ENCODE measurements around the gene SLC43A1. TPM values are rescaled to one million over a fixed set of nuclear protein-coding genes. Genes with fewer than 3 reads are reported as not detected.

Gene SLC43A1
- total RNA-seq, 1 donor from 2014 or later, result 13.2 TPM

DNA sequence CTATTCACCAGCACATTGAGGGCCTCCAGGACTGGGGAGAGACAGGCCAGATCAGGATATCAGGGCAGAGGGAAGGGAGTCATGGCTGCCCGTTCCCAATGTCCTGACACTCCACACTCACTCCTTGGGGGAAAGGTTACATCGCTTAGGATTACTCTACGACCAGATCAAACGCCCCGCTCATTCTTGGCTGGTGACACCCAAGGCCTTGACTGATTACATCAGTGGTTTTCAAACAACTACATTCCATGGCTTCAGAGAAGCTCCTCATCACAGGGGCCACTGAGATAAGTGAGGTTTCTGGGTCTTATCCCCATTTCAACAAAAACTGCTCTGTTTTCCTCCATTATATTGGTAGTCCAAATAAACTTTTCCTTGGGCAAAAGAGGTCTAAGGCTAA, 37.0 kb upstream of the SLC43A1 start:
- no peak overlapping the region for H3K27ac ChIP-seq
- H3K36me3 ChIP-seq, result peaks cover 96% of the 10 kb centered on the region
- DNase-seq, result no peak
- no peaks in the 10 kb centered on the region for H3K4me1 ChIP-seq
- no peak for ATAC-seq
- TF ChIP-seq, protein P1, sequence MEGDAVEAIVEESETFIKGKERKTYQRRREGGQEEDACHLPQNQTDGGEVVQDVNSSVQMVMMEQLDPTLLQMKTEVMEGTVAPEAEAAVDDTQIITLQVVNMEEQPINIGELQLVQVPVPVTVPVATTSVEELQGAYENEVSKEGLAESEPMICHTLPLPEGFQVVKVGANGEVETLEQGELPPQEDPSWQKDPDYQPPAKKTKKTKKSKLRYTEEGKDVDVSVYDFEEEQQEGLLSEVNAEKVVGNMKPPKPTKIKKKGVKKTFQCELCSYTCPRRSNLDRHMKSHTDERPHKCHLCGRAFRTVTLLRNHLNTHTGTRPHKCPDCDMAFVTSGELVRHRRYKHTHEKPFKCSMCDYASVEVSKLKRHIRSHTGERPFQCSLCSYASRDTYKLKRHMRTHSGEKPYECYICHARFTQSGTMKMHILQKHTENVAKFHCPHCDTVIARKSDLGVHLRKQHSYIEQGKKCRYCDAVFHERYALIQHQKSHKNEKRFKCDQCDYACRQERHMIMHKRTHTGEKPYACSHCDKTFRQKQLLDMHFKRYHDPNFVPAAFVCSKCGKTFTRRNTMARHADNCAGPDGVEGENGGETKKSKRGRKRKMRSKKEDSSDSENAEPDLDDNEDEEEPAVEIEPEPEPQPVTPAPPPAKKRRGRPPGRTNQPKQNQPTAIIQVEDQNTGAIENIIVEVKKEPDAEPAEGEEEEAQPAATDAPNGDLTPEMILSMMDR (IDR thresholded peaks at IDR 0.05), result no peak
- H3K4me3 ChIP-seq, result no peak overlapping the region
- intact Hi-C loops (cut with DNase I), result no loop called here
- H3K9me3 ChIP-seq, result no peaks in the 10 kb centered on the region
- no peaks in the 10 kb centered on the region for H3K27me3 ChIP-seq (ENCODE audit: low read depth)

DNA sequence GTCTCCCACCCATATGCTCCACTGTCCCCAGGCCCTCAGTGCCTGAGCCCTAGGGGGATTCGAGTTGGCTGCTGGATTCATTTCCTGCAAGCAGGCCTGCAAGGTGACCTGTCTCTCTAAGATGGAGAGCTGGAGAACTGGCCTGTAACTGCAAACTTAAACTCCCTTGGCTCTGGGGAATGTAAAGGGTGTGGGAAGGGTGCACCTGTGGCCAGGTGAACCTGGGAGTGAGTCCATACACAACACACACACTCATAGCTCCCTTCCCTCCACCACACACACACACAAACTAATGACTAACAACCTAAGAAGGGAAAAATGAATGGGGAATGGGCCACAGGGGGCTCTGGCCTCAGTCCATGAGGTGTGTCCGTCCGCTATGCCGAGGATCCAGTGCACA, 36.4 kb upstream of the SLC43A1 start:
- no peaks in the 10 kb centered on the region for H3K9me3 ChIP-seq
- H3K4me3 ChIP-seq, result no peak overlapping the region
- intact Hi-C loops (cut with DNase I), result no loop called here
- H3K36me3 ChIP-seq, result peaks cover 90% of the 10 kb centered on the region
- no peak overlapping the region for H3K27ac ChIP-seq
- ATAC-seq (peak in 1 of 2 donors; percentile 8), DNase-seq (no peak)
- H3K27me3 ChIP-seq (ENCODE audit: low read depth), result no peaks in the 10 kb centered on the region
- H3K4me1 ChIP-seq, result no peaks in the 10 kb centered on the region
- TF ChIP-seq, protein P1 (IDR thresholded peaks at IDR 0.05), result no peak

DNA sequence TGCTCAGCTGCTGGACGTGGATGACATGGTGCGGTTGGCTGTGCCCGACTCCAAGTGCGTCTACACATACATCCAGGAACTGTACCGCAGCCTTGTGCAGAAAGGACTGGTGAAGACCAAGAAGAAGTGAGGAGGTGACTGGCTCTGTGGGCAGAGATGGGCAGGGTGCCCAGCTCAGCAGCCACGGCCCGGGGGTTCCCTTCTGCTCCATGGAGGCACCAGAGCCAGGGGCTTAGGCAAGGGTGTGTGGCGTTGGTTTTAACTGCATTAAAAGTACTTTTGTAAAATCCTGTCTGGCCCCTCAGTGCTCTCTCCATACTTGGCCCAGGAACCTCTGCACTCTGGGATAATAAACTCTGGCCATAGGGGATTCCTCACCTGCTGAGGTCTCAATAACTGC, 34.5 kb upstream of the SLC43A1 start:
- intact Hi-C loops (cut with DNase I), result no loop called here
- DNase-seq, result no peak

DNA sequence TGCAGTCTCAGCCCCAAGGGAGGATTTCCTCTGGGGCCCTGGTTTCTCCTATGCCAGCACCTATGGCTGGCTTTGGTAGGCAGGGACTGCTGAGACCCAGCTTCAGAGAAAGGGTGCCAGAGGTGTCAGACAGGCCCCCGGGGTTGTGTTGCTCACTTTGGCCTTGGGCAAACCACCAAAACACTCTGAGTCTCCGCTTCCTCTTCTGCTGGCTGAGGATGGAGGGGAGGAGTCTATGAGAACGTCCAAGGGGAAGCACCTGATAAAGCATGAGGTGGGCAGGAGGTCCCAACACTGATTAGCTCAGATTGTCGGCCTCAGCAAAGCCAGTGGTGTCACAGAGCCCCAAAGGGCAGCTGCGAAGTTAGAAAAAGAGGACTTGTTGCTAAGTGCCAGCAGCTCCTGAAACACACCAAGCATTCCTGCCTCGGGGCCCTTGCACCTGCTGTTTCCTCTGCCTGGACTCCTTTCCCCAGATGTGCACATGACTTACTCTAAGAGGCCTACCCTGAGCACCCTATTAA, 32.4 kb upstream of the SLC43A1 start:
- Histone ChIP-seq H3K36me3 (peaks cover 50% of the 10 kb centered on the region), H3K27me3 (ENCODE audit: low read depth) (no peaks in the 10 kb centered on the region), H3K4me1 (no peaks in the 10 kb centered on the region), H3K9me3 (no peaks in the 10 kb centered on the region), H3K4me3 (no peak overlapping the region), H3K27ac (no peak overlapping the region)
- ATAC-seq, result peak in 1 of 2 donors; percentile 29
- no peak for DNase-seq
- TF ChIP-seq, protein P1 (IDR thresholded peaks at IDR 0.05), result no peak
- intact Hi-C loops (cut with DNase I), result no loop called here

More for the DNA sequence above, 34.5 kb upstream of the SLC43A1 start:
- Histone ChIP-seq H3K27me3 (ENCODE audit: low read depth) (no peaks in the 10 kb centered on the region), H3K4me1 (no peaks in the 10 kb centered on the region), H3K36me3 (peaks cover 71% of the 10 kb centered on the region), H3K4me3 (no peak overlapping the region), H3K27ac (no peak overlapping the region), H3K9me3 (no peaks in the 10 kb centered on the region)
- TF ChIP-seq, protein P1 (IDR thresholded peaks at IDR 0.05), result no peak
- ATAC-seq, result no peak

DNA sequence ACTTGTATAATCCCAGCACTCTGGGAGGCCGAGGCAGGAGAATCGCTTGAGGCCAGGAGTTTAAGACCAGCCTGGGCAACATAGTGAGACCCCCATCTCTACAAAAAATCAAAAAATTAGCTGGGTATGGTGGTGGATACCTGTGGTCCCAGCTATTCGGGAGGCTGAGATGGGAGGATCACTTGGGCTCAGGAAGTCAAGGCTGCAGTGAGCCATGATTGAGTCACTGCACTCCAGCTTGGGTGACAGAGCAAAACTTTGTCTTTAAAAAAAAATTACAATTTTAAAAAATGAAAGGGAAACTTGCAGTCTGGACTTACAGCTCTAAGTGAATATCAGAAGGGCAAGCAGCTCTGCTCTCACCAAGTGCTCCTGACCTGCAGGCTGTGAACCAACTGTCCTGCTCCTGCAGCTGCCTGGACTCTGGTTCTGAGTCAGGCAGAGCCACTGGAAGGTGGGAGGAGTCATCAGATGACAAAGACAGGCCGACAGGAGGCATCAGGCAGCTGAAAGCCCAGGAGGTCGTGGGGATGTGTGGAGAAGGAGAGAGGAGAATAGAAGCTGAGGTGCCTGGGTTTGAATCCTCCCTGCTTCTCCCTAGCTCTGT, 31.5 kb upstream of the SLC43A1 start:
- no peaks in the 10 kb centered on the region for H3K9me3 ChIP-seq
- H3K27ac ChIP-seq, result no peak overlapping the region
- intact Hi-C loops (cut with DNase I), result no loop called here
- peaks cover 41% of the 10 kb centered on the region for H3K36me3 ChIP-seq
- H3K27me3 ChIP-seq (ENCODE audit: low read depth), result no peaks in the 10 kb centered on the region
- TF ChIP-seq, protein P1 (IDR thresholded peaks at IDR 0.05), result no peak
- DNase-seq (no peak), ATAC-seq (no peak)
- H3K4me1 ChIP-seq, result no peaks in the 10 kb centered on the region
- H3K4me3 ChIP-seq, result no peak overlapping the region
